Upper lobe of right lung (tissue), 1 donor: Measurements from ENCODE around the gene NFE2L1. TPM values are rescaled to one million over a fixed set of nuclear protein-coding genes. Genes with fewer than 3 reads are reported as not detected.
"Not testable (repeated sequence)": the region's sequence is repeated elsewhere in the genome, so short reads cannot be mapped to it uniquely, and the experiment has no call there.

Source experiments
- ATAC-seq: fragments of 200-7000 bp; cut with Tn5 transposase; one replicate; pipeline ENCODE4 v1.9.1; 2020; ENCODE audit warnings: mild to moderate bottlenecking, moderate library complexity
- DNase-seq: peaks from one replicate; pipeline ENCODE4 v3.0.0-alpha.2; 2020
- H3K27ac ChIP-seq: fragments of 200-600 bp; one replicate; pipeline ENCODE4 v1.8.0; 2022
- H3K27me3 ChIP-seq: fragments of 200-600 bp; one replicate; pipeline ENCODE4 v1.8.0; 2022; ENCODE audit warnings: mild to moderate bottlenecking
- H3K36me3 ChIP-seq: fragments of 200-600 bp; one replicate; pipeline ENCODE4 v1.8.0; 2022
- H3K4me1 ChIP-seq: fragments of 200-600 bp; one replicate; pipeline ENCODE4 v1.8.0; 2022
- H3K4me3 ChIP-seq: fragments of 200-600 bp; one replicate; pipeline ENCODE4 v1.8.0; 2022; ENCODE audit warnings: mild to moderate bottlenecking
- H3K9me3 ChIP-seq: fragments of 200-600 bp; one replicate; pipeline ENCODE4 v1.8.0; 2022
- CTCF ChIP-seq: fragments of 200-600 bp; IDR thresholded peaks from one replicate; pipeline ENCODE4 v1.8.0; 2022; ENCODE audit warnings: antibody characterized with exemption
- intact Hi-C: fragments of 100-400 bp; cut with DNase I; formaldehyde crosslinking; loops from one replicate; pipeline ENCODE4 v1.11.0; 2022
- total RNA-seq: library from RNA; stranded (reverse); fragmentation: NEBNext Ultra II Directional; extraction: Animal tissue kit (Norgen Biotek cat#: 25700); gene quantifications from one replicate; pipeline ENCODE4 v1.2.1, GENCODE V29; 2021
- donor health status: DM: no; HTN: yes; CAD: no; lungs with severe emphysema.

NFE2L1 gene
- total RNA-seq, 1 donor from 2014 or later, result 201 TPM

- Histone ChIP-seq H3K27me3 (peaks cover 38% of the 10 kb centered on the region), H3K36me3 (no peaks in the 10 kb centered on the region), H3K27ac (no peak overlapping the region), H3K9me3 (no peaks in the 10 kb centered on the region), H3K4me3 (peak overlapping the region; percentile 28), H3K4me1 (peaks cover 13% of the 10 kb centered on the region)
- intact Hi-C loops, result no loop called here
- peak; percentile 73 for DNase-seq
- ATAC-seq, result peak; percentile 64
- no peak for TF ChIP-seq CTCF
These were observed 36.0 kb upstream of the NFE2L1 start for GRCh38 chr17:48012151-48012520.

- Histone ChIP-seq H3K4me3 (no peak overlapping the region), H3K9me3 (no peaks in the 10 kb centered on the region), H3K27ac (no peak overlapping the region), H3K4me1 (peaks cover 13% of the 10 kb centered on the region), H3K27me3 (peaks cover 38% of the 10 kb centered on the region), H3K36me3 (no peaks in the 10 kb centered on the region)
- ATAC-seq (no peak), DNase-seq (no peak)
- intact Hi-C loops, result no loop called here
- no peak for TF ChIP-seq CTCF
These were observed 35.5 kb upstream of the NFE2L1 start for GRCh38 chr17:48012654-48013053.

DNA sequence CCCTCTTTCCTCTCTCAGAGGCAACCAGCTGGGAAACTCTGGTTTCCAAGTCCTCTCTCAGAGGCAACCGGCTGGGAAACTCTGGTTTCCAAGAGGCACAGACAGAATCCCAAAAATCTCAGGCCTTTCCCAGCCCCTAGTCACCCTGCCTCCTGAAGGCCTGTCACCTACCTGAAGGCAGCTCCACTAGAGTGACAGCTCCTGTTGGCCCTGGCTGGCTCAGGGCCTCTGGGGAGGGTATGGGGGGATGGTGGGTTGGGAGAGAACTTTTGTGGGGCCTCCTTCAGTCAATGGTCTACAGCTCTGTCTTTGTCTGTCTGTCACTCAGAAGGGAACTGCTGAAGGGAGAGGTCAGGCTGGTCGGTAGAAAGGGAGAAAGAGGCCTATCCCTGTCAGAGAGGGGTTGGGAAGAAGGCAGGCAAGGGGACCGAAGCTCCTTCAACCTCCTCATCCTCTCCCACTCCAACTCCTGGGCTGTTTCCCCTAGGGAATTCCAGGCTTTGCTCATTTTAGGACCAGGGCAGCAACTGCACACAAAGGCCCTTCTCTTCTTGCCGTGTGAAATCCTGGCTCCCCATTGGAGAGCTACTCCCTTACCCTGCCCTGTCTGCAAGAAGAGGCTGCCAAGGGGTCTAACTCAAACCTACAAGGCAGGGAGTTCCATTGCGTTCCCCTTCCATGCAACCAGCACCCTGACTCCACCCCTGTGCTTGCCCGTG is 34.1 kb upstream of the NFE2L1 start:
- Histone ChIP-seq H3K27ac (no peak overlapping the region), H3K27me3 (peaks cover 38% of the 10 kb centered on the region), H3K36me3 (no peaks in the 10 kb centered on the region), H3K9me3 (no peaks in the 10 kb centered on the region), H3K4me3 (no peak overlapping the region), H3K4me1 (peaks cover 13% of the 10 kb centered on the region)
- TF ChIP-seq CTCF, result no peak
- DNase-seq (no peak), ATAC-seq (no peak)
- intact Hi-C loops, result no loop called here

DNA sequence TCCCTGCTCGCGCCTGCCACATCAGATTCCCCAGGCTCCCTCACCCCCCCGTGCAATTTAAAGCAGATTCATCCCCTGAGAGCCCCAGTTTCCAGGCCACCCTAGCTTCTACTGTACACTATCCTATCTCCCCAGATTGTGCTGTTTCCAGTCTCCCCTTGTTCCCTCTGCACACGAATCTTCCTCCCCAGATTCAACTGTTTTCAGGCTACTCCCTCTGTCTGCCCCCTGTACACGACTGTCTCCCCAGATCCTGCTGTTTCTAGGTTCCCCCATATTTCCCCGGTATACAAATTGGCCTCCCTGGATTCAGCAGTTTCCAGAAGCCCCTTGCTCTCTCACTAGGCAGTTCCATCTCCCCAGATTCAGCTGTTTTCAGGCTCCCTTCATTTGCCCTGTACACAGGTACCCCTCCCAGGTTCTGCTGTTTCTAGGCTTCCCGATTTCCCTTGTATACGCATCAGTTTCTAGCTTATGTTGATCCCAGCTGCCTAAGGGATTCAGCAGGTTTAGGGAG is 33.5 kb upstream of the NFE2L1 start:
- Histone ChIP-seq H3K9me3 (no peaks in the 10 kb centered on the region), H3K36me3 (no peaks in the 10 kb centered on the region), H3K4me1 (peaks cover 13% of the 10 kb centered on the region), H3K27me3 (peaks cover 32% of the 10 kb centered on the region), H3K27ac (no peak overlapping the region), H3K4me3 (no peak overlapping the region)
- DNase-seq (no peak), ATAC-seq (no peak)
- intact Hi-C loops, result no loop called here
- no peak for TF ChIP-seq CTCF

DNA sequence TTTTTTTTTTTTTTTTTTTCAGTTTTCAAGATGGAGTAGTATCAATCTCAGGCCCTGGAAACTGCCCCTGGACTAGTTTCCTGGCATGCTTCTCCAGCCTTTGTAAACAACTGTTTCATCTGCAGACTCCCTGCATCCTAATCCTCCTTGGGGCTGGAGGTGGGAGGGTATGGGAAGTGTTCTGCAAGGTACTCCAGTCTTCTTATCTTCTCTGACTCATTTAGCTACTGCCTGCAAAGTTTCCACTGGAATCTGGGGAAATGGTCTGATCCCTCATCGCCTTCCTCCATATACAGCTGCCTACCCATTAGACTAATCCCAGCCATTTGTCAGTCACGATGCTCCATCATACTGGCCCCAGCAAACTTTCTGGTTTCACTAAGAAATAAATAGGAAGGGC is 32.0 kb upstream of the NFE2L1 start:
- Histone ChIP-seq H3K9me3 (no peaks in the 10 kb centered on the region), H3K4me1 (peaks cover 13% of the 10 kb centered on the region), H3K4me3 (no peak overlapping the region), H3K36me3 (no peaks in the 10 kb centered on the region), H3K27ac (no peak overlapping the region), H3K27me3 (peaks cover 20% of the 10 kb centered on the region)
- no peak for DNase-seq
- no peak for ATAC-seq
- intact Hi-C loops, result no loop called here
- no peak for TF ChIP-seq CTCF

DNA sequence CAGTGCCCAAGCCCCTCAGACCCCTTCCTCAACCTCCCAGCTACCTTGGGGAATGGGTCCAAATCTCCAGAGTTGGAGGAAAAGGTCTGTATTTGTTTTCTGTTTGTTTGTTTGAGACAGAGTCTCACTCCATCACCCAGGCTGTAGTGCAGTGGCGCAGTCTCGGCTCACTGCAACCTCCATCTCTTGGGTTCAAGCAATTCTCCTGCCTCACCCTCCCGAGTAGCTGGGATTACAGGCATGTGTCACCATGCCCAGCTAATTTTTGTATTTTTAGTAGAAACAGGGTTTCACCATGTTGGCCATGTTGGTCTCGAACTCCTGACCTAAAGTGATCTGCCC is 30.4 kb upstream of the NFE2L1 start:
- intact Hi-C loops, H3K9me3 ChIP-seq, H3K27ac ChIP-seq, DNase-seq, H3K36me3 ChIP-seq, H3K27me3 ChIP-seq, H3K4me1 ChIP-seq, H3K4me3 ChIP-seq, ATAC-seq: not testable (repeated sequence)
